ENCODE results near the gene VCL.

The VCL gene

DNA sequence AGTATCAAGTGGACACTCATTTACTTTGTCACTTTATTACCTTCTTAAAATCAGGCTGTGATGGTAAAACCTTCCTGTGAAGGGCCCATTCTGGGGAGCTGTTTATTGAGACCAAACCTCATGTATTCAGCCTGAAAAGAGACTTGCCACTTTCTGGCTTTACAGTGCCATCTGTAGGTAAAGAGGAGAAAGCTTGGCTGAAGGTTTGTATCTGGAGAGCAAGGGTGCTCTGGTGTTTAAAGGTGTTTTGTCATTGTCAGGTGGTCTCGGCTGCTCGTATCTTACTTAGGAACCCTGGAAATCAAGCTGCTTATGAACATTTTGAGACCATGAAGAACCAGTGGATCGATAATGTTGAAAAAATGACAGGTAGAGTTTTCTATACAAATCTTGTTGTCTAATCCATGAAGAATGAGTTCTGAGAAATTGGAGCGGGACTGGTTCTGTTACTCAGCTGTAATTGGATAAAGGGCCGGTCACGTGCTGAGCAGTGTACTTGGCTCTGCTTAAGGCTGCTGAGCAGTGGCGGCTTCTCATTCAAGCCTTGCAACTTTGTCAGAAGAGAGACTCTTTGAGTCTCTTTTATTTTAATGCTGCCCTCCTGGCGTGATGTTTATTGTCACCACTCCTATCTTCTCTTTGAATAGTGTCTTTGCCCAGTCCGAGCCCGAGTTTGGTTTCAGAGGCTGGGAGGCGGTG lies 105.8 kb downstream of the VCL start:
- TF ChIP-seq, protein P1, sequence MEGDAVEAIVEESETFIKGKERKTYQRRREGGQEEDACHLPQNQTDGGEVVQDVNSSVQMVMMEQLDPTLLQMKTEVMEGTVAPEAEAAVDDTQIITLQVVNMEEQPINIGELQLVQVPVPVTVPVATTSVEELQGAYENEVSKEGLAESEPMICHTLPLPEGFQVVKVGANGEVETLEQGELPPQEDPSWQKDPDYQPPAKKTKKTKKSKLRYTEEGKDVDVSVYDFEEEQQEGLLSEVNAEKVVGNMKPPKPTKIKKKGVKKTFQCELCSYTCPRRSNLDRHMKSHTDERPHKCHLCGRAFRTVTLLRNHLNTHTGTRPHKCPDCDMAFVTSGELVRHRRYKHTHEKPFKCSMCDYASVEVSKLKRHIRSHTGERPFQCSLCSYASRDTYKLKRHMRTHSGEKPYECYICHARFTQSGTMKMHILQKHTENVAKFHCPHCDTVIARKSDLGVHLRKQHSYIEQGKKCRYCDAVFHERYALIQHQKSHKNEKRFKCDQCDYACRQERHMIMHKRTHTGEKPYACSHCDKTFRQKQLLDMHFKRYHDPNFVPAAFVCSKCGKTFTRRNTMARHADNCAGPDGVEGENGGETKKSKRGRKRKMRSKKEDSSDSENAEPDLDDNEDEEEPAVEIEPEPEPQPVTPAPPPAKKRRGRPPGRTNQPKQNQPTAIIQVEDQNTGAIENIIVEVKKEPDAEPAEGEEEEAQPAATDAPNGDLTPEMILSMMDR (IDR thresholded peaks at IDR 0.05; ENCODE audit: low read depth, low read length) = peak; percentile 73
- no peak for TF ChIP-seq POLR2A (IDR thresholded peaks at IDR 0.05; ENCODE audit: extremely low read depth, insufficient read length)
- peak; percentile 56 for DNase-seq (ENCODE audit: low read depth)
- H3K4me3 ChIP-seq (ENCODE audit: low read depth, low read length) = no peak overlapping the region

DNA sequence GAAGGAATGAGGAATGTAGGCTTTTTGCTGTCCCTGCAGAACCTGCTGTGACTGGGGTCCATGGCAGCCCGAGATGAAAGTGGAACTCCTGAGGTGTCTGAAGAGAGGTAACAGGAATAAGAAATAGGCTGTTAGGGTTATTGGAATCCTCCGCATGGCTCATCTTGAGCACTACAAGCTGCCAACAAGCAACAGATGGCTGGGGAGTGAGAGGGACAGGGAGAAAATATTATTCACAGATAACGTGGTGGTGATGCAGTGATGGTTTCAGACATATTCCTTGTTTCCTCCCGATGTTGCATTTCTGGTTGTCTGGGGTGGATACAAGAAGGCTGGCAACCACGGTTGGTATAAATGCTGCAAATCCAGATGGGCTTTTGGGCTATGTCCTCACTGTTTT lies 106.6 kb downstream of the VCL start:
- no peak for DNase-seq (ENCODE audit: low read depth)
- H3K4me3 ChIP-seq (ENCODE audit: low read depth, low read length) = no peak overlapping the region
- TF ChIP-seq MYC (IDR thresholded peaks at IDR 0.05; ENCODE audit: low read depth, low read length) (no peak), POLR2A (IDR thresholded peaks at IDR 0.05; ENCODE audit: extremely low read depth, insufficient read length) (no peak)
- TF ChIP-seq, protein P2, sequence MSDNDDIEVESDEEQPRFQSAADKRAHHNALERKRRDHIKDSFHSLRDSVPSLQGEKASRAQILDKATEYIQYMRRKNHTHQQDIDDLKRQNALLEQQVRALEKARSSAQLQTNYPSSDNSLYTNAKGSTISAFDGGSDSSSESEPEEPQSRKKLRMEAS (IDR thresholded peaks at IDR 0.05; ENCODE audit: low read depth, low read length) = no peak
- TF ChIP-seq, protein P1 (IDR thresholded peaks at IDR 0.05; ENCODE audit: low read depth, low read length) = no peak

GRCh38 chr10:74104996-74105395 lies 107.1 kb downstream of the VCL start:
- TF ChIP-seq, protein P2 (IDR thresholded peaks at IDR 0.05; ENCODE audit: low read depth, low read length) = no peak
- TF ChIP-seq, protein P1 (IDR thresholded peaks at IDR 0.05; ENCODE audit: low read depth, low read length) = no peak
- no peak for DNase-seq (ENCODE audit: low read depth)
- no peak overlapping the region for H3K4me3 ChIP-seq (ENCODE audit: low read depth, low read length)

- H3K4me3 ChIP-seq (ENCODE audit: low read depth, low read length) = no peak overlapping the region
- peak; percentile 15 for DNase-seq (ENCODE audit: low read depth)
- TF ChIP-seq, protein P1 (IDR thresholded peaks at IDR 0.05; ENCODE audit: low read depth, low read length) = no peak
Measured at GRCh38 chr10:74107391-74107790, 109.5 kb downstream of the VCL start.

GRCh38 chr10:74109452-74109851 lies 111.5 kb downstream of the VCL start:
- no peak overlapping the region for H3K4me3 ChIP-seq (ENCODE audit: low read depth, low read length)
- TF ChIP-seq POLR2A (IDR thresholded peaks at IDR 0.05; ENCODE audit: extremely low read depth, insufficient read length) = no peak
- no peak for TF ChIP-seq MYC (IDR thresholded peaks at IDR 0.05; ENCODE audit: low read depth, low read length)
- TF ChIP-seq, protein P2 (IDR thresholded peaks at IDR 0.05; ENCODE audit: low read depth, low read length) = no peak
- TF ChIP-seq, protein P1 (IDR thresholded peaks at IDR 0.05; ENCODE audit: low read depth, low read length) = no peak
- no peak for DNase-seq (ENCODE audit: low read depth)

- TF ChIP-seq MYC (IDR thresholded peaks at IDR 0.05; ENCODE audit: low read depth, low read length) (no peak), POLR2A (IDR thresholded peaks at IDR 0.05; ENCODE audit: extremely low read depth, insufficient read length) (no peak)
- TF ChIP-seq, protein P2 (IDR thresholded peaks at IDR 0.05; ENCODE audit: low read depth, low read length) = no peak
- TF ChIP-seq, protein P1 (IDR thresholded peaks at IDR 0.05; ENCODE audit: low read depth, low read length) = no peak
Measured at GRCh38 chr10:74110120-74110519, 112.2 kb downstream of the VCL start.

More at GRCh38 chr10:74110120-74110519, 112.2 kb downstream of the VCL start:
- H3K4me3 ChIP-seq (ENCODE audit: low read depth, low read length) = no peak overlapping the region
- no peak for DNase-seq (ENCODE audit: low read depth)
